GM23338 (cell line): ENCODE measurements around the gene IFNE. TPM values are rescaled to one million over a fixed set of nuclear protein-coding genes. Genes with fewer than 3 reads are reported as not detected.

Experiments used
- ATAC-seq: fragments of 200-7000 bp; cut with Tn5 transposase; 3 replicates; pipeline ENCODE4 v1.9.1; 2020
- DNase-seq: peaks from one replicate; pipeline ENCODE4 v3.0.0-alpha.2; 2015; ENCODE audit warnings: low spot score
- H2AFZ ChIP-seq: fragments of 200-600 bp; sonication (generic); 2 replicates; pipeline ENCODE4 v1.8.0; 2016; ENCODE audit warnings: antibody characterized with exemption, mild to moderate bottlenecking, moderate library complexity
- H3F3A ChIP-seq: fragments of 200-600 bp; sonication (generic); replicated peaks from 2 replicates; pipeline ENCODE4 v1.8.0; 2017; ENCODE audit warnings: antibody characterized with exemption, mixed run types, low read depth
- H3K27ac ChIP-seq: fragments of 200-600 bp; sonication (generic); 2 replicates; pipeline ENCODE4 v1.6.1; 2016; ENCODE audit warnings: low read depth
- H3K27me3 ChIP-seq: fragments of 200-600 bp; sonication (generic); 2 replicates; pipeline ENCODE4 v1.8.0; 2016; ENCODE audit warnings: mild to moderate bottlenecking, mixed run types, moderate library complexity; ENCODE audit not compliant: insufficient read depth
- H3K36me3 ChIP-seq: fragments of 200-600 bp; sonication (generic); 2 replicates; pipeline ENCODE4 v1.8.0; 2016; ENCODE audit warnings: mild to moderate bottlenecking; ENCODE audit not compliant: insufficient read depth
- H3K4me1 ChIP-seq: fragments of 200-600 bp; sonication (generic); 2 replicates; pipeline ENCODE4 v1.8.0; 2016; ENCODE audit warnings: mild to moderate bottlenecking, moderate library complexity; ENCODE audit not compliant: insufficient read depth
- H3K4me2 ChIP-seq: fragments of 200-600 bp; sonication (generic); 2 replicates; pipeline ENCODE4 v1.7.1; 2017; ENCODE audit warnings: mixed run types
- H3K4me3 ChIP-seq: fragments of 200-600 bp; sonication (generic); 2 replicates; pipeline ENCODE4 v1.6.1; 2016; ENCODE audit warnings: mixed run types
- H3K79me2 ChIP-seq: fragments of 200-600 bp; sonication (generic); replicated peaks from 2 replicates; pipeline ENCODE4 v1.8.0; 2017; ENCODE audit warnings: mild to moderate bottlenecking; ENCODE audit not compliant: insufficient read depth
- H3K9me2 ChIP-seq: fragments of 200-600 bp; sonication (generic); 2 replicates; pipeline ENCODE4 v1.8.0; 2017; ENCODE audit not compliant: insufficient read depth
- H4K20me1 ChIP-seq: fragments of 200-600 bp; sonication (generic); replicated peaks from 2 replicates; pipeline ENCODE4 v1.8.0; 2017; ENCODE audit warnings: mild to moderate bottlenecking; ENCODE audit not compliant: insufficient read depth
- H3K27ac Mint-ChIP-seq: 2 replicates; pipeline ENCODE4 v1.8.0; 2020; ENCODE audit warnings: inconsistent platforms, mild to moderate bottlenecking, moderate library complexity, mixed read lengths
- H3K27me3 Mint-ChIP-seq: 3 replicates; pipeline ENCODE4 v1.8.0; 2022; ENCODE audit warnings: low read depth, mild to moderate bottlenecking, moderate library complexity, mixed read lengths, inconsistent platforms; ENCODE audit not compliant: insufficient read depth, poor library complexity
- H3K36me3 Mint-ChIP-seq: 3 replicates; pipeline ENCODE4 v1.8.0; 2021; ENCODE audit warnings: low read depth, mild to moderate bottlenecking, inconsistent platforms, moderate library complexity, mixed read lengths
- H3K4me1 Mint-ChIP-seq: 3 replicates; pipeline ENCODE4 v1.8.0; 2020; ENCODE audit warnings: mild to moderate bottlenecking, inconsistent platforms, mixed read lengths
- H3K4me3 Mint-ChIP-seq: 3 replicates; pipeline ENCODE4 v1.8.0; 2021; ENCODE audit warnings: moderate library complexity, mild to moderate bottlenecking, inconsistent platforms, mixed read lengths
- H3K9me3 Mint-ChIP-seq: 3 replicates; pipeline ENCODE4 v1.8.0; 2020; ENCODE audit warnings: moderate library complexity, mild to moderate bottlenecking, inconsistent platforms, mixed read lengths
- CREB1 ChIP-seq: fragments of 250-450 bp; sonication (Bioruptor Pico); IDR thresholded peaks from 2 replicates; pipeline ENCODE4 v1.5.0; 2020; ENCODE audit warnings: low read depth, mild to moderate bottlenecking, moderate library complexity
- CTCF ChIP-seq, 2 experiments: fragments of 200-600 bp in 1 of 2; sonication (generic) in 1 of 2; conservative IDR thresholded peaks; 2 replicates each; pipeline versions ENCODE4 v1.5.1 to v1.6.1; 2016 to 2017; ENCODE audit warnings: antibody characterized with exemption in 2 of 2, low read depth in 2 of 2, mild to moderate bottlenecking in 2 of 2, moderate library complexity in 1 of 2
- EZH2 ChIP-seq: fragments of 200-600 bp; sonication (generic); IDR thresholded peaks from one replicate; pipeline ENCODE4 v1.8.0; 2017; ENCODE audit warnings: antibody characterized with exemption, mild to moderate bottlenecking, low read depth; ENCODE audit not compliant: unreplicated experiment
- EZH2phosphoT487 ChIP-seq: fragments of 200-600 bp; sonication (generic); IDR thresholded peaks from one replicate; pipeline ENCODE4 v1.8.1; 2018; ENCODE audit warnings: antibody characterized with exemption; ENCODE audit not compliant: unreplicated experiment
- JUNB ChIP-seq: IDR thresholded peaks from one replicate; pipeline ENCODE4 v1.6.1; 2016; ENCODE audit warnings: antibody characterized with exemption; ENCODE audit not compliant: unreplicated experiment
- NANOG ChIP-seq: IDR thresholded peaks from 2 replicates; pipeline ENCODE4 v1.6.1; 2016; ENCODE audit warnings: antibody characterized with exemption, borderline replicate concordance
- polyA plus RNA-seq: library from polyadenylated mRNA; unstranded; fragments of >200 nt; fragmentation: Nextera tagmentation; extraction: Ambion mirVana; gene quantifications from 2 replicates; pipeline ENCODE4 v1.2.1, GENCODE V29; 2016
- total RNA-seq: library from RNA; depleted of rRNA; stranded (reverse); fragments of >200 nt; shearing (Covaris generic); gene quantifications from 2 replicates; pipeline ENCODE4 v1.2.3, GENCODE V29; 2014
- TF ChIP-seq, protein P1 (sequence below): fragments of 250-450 bp; sonication (Bioruptor Pico); IDR thresholded peaks from 2 replicates; pipeline ENCODE4 v1.5.0; 2020; ENCODE audit warnings: mild to moderate bottlenecking, moderate library complexity
- TF ChIP-seq, protein P2 (sequence below): IDR thresholded peaks from 2 replicates; pipeline ENCODE4 v1.6.1; 2016; ENCODE audit warnings: antibody characterized with exemption

IFNE gene
- total and polyA plus RNA-seq, 2 experiments from 2014 or later, result 0.21 TPM; not detected in 1

DNA sequence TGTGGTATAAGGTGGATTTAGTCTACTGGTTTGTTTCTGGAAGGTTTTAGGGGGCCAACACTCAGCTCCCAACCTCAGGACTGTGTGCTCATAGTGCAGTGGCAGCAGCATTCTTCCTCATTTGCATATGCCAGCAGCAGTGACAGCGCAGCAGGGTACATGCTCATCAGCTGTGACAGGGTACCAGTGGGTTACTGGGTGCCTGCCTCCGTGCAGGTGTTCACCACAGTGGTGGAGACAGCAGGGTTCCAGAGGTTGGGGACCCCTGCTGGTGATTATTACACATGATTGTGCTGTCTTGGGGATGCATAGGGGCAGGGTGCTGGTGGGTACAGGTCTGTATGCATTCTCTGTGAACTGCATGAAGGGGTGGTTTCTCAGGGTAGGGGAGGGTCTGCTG lies 45.5 kb upstream of the IFNE start:
- Histone ChIP-seq H4K20me1 (no peaks in the 10 kb centered on the region), H3K36me3 (0 out of 2 replicates have a peak, but pooled peaks cover 4% of the 10 kb centered on the region), H3K27me3 (no peaks in the 10 kb centered on the region), H3K4me3 (no peak overlapping the region), H3K79me2 (peaks cover 9% of the 10 kb centered on the region; the same call in 1 of the 2 replicates), H2AFZ (no peak overlapping the region), H3K4me2 (no peak overlapping the region), H3K4me1 (no peaks in the 10 kb centered on the region), H3K9me2 (peaks cover 6% of the 10 kb centered on the region), H3F3A (no peaks in the 10 kb centered on the region), H3K27ac (no peak overlapping the region)
- Mint-ChIP-seq H3K4me3 (no peak overlapping the region), H3K27ac (no peak overlapping the region), H3K4me1 (peaks cover 4% of the 10 kb centered on the region; the same call in 2 of the 3 replicates), H3K27me3 (peaks cover 1% of the 10 kb centered on the region), H3K36me3 (peaks cover 21% of the 10 kb centered on the region), H3K9me3 (peaks cover 3% of the 10 kb centered on the region; the same call in 2 of the 3 replicates)
- ATAC-seq (no peak), DNase-seq (no peak)
- 0 out of 4 replicates have a peak, but pooled peaks of 1 of the 2 experiments have one; percentile 17 for TF ChIP-seq CTCF (conservative IDR thresholded peaks at IDR 0.05; ENCODE audit: low read depth in 2 of 2)
- TF ChIP-seq, protein P1, sequence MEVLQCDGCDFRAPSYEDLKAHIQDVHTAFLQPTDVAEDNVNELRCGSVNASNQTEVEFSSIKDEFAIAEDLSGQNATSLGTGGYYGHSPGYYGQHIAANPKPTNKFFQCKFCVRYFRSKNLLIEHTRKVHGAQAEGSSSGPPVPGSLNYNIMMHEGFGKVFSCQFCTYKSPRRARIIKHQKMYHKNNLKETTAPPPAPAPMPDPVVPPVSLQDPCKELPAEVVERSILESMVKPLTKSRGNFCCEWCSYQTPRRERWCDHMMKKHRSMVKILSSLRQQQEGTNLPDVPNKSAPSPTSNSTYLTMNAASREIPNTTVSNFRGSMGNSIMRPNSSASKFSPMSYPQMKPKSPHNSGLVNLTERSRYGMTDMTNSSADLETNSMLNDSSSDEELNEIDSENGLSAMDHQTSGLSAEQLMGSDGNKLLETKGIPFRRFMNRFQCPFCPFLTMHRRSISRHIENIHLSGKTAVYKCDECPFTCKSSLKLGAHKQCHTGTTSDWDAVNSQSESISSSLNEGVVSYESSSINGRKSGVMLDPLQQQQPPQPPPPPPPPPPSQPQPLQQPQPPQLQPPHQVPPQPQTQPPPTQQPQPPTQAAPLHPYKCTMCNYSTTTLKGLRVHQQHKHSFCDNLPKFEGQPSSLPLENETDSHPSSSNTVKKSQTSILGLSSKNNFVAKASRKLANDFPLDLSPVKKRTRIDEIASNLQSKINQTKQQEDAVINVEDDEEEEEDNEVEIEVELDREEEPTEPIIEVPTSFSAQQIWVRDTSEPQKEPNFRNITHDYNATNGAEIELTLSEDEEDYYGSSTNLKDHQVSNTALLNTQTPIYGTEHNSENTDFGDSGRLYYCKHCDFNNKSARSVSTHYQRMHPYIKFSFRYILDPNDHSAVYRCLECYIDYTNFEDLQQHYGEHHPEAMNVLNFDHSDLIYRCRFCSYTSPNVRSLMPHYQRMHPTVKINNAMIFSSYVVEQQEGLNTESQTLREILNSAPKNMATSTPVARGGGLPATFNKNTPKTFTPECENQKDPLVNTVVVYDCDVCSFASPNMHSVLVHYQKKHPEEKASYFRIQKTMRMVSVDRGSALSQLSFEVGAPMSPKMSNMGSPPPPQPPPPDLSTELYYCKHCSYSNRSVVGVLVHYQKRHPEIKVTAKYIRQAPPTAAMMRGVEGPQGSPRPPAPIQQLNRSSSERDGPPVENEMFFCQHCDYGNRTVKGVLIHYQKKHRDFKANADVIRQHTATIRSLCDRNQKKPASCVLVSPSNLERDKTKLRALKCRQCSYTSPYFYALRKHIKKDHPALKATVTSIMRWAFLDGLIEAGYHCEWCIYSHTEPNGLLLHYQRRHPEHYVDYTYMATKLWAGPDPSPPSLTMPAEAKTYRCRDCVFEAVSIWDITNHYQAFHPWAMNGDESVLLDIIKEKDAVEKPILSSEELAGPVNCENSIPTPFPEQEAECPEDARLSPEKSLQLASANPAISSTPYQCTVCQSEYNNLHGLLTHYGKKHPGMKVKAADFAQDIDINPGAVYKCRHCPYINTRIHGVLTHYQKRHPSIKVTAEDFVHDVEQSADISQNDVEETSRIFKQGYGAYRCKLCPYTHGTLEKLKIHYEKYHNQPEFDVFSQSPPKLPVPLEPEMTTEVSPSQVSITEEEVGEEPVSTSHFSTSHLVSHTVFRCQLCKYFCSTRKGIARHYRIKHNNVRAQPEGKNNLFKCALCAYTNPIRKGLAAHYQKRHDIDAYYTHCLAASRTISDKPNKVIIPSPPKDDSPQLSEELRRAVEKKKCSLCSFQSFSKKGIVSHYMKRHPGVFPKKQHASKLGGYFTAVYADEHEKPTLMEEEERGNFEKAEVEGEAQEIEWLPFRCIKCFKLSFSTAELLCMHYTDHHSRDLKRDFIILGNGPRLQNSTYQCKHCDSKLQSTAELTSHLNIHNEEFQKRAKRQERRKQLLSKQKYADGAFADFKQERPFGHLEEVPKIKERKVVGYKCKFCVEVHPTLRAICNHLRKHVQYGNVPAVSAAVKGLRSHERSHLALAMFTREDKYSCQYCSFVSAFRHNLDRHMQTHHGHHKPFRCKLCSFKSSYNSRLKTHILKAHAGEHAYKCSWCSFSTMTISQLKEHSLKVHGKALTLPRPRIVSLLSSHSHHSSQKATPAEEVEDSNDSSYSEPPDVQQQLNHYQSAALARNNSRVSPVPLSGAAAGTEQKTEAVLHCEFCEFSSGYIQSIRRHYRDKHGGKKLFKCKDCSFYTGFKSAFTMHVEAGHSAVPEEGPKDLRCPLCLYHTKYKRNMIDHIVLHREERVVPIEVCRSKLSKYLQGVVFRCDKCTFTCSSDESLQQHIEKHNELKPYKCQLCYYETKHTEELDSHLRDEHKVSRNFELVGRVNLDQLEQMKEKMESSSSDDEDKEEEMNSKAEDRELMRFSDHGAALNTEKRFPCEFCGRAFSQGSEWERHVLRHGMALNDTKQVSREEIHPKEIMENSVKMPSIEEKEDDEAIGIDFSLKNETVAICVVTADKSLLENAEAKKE, result no peak

- Histone ChIP-seq H3K9me2 (peaks cover 6% of the 10 kb centered on the region), H3K36me3 (0 out of 2 replicates have a peak, but pooled peaks cover 4% of the 10 kb centered on the region), H3K4me2 (no peak overlapping the region), H4K20me1 (no peaks in the 10 kb centered on the region), H3K27ac (no peak overlapping the region), H3K79me2 (peaks cover 6% of the 10 kb centered on the region; the same call in 1 of the 2 replicates), H3K4me1 (no peaks in the 10 kb centered on the region), H3F3A (no peaks in the 10 kb centered on the region), H3K4me3 (no peak overlapping the region), H3K27me3 (no peaks in the 10 kb centered on the region), H2AFZ (no peak overlapping the region)
- ATAC-seq, result no peak
- Mint-ChIP-seq H3K27ac (no peak overlapping the region), H3K9me3 (peaks cover 8% of the 10 kb centered on the region), H3K27me3 (peaks cover 1% of the 10 kb centered on the region), H3K36me3 (peaks cover 21% of the 10 kb centered on the region), H3K4me3 (no peak overlapping the region), H3K4me1 (no peaks in the 10 kb centered on the region; the same call in 2 of the 3 replicates)
- no peak for DNase-seq
- TF ChIP-seq EZH2 (no peak), CREB1 (CRISPR knock-in tag) (no peak), EZH2phosphoT487 (no peak), NANOG (no peak), CTCF (conservative IDR thresholded peaks at IDR 0.05; ENCODE audit: low read depth in 2 of 2) (no peak), JUNB (no peak)
- TF ChIP-seq, protein P2, sequence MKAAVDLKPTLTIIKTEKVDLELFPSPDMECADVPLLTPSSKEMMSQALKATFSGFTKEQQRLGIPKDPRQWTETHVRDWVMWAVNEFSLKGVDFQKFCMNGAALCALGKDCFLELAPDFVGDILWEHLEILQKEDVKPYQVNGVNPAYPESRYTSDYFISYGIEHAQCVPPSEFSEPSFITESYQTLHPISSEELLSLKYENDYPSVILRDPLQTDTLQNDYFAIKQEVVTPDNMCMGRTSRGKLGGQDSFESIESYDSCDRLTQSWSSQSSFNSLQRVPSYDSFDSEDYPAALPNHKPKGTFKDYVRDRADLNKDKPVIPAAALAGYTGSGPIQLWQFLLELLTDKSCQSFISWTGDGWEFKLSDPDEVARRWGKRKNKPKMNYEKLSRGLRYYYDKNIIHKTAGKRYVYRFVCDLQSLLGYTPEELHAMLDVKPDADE, result no peak
Observed at GRCh38 chr9:21525174-21525573, 43.1 kb upstream of the IFNE start.
